ENCODE data around the gene PSMA6.

DNA sequence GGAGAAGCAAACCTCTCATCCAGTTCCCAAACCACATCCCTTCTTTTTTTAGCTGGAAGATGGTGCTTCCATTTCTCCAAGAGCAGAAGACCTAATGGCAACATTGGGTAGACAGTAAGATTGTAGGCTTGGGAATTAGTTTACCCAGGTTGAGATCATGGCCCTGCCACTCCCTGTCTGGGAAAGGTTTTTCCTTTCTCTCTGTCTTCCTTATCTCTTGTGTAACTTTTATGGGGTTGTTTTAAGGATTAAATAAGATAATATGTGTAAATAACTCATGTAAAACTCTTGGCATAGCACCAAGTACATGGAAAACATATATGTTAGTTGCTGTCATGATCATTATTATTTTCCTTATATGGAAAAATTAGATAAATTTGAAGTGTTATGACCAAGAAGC, 23.2 kb upstream of the PSMA6 start:
- TF ChIP-seq HDAC2 (IDR thresholded peaks at IDR 0.05), result no peak
- no peak for TF ChIP-seq KAT2A (conservative IDR thresholded peaks at IDR 0.05; ENCODE audit: control insufficient read depth, low read depth, low read length)
- TF ChIP-seq BRCA1 (IDR thresholded peaks at IDR 0.05; ENCODE audit: low read depth, low read length), result no peak
- TF ChIP-seq ZNF207 (IDR thresholded peaks at IDR 0.05; ENCODE audit: borderline replicate concordance), result no peak
- TF ChIP-seq, protein P1, sequence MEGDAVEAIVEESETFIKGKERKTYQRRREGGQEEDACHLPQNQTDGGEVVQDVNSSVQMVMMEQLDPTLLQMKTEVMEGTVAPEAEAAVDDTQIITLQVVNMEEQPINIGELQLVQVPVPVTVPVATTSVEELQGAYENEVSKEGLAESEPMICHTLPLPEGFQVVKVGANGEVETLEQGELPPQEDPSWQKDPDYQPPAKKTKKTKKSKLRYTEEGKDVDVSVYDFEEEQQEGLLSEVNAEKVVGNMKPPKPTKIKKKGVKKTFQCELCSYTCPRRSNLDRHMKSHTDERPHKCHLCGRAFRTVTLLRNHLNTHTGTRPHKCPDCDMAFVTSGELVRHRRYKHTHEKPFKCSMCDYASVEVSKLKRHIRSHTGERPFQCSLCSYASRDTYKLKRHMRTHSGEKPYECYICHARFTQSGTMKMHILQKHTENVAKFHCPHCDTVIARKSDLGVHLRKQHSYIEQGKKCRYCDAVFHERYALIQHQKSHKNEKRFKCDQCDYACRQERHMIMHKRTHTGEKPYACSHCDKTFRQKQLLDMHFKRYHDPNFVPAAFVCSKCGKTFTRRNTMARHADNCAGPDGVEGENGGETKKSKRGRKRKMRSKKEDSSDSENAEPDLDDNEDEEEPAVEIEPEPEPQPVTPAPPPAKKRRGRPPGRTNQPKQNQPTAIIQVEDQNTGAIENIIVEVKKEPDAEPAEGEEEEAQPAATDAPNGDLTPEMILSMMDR (IDR thresholded peaks at IDR 0.05 in 2 of 3, conservative IDR thresholded peaks at IDR 0.05 in 1 of 3; ENCODE audit: control insufficient read depth in 2 of 3, extremely low read depth in 1 of 3, insufficient read depth in 1 of 3, low read depth in 3 of 3, low read length in 3 of 3), result no peak
- no peak for TF ChIP-seq RCOR1 (conservative IDR thresholded peaks at IDR 0.05; ENCODE audit: low read depth, low read length)
- no peak for TF ChIP-seq SMAD1 (IDR thresholded peaks at IDR 0.05; ENCODE audit: low read depth, partially characterized antibody)
- no peak for TF ChIP-seq POU2F2 (IDR thresholded peaks at IDR 0.05; ENCODE audit: borderline replicate concordance, low read depth, low read length)
- TF ChIP-seq, protein P2, sequence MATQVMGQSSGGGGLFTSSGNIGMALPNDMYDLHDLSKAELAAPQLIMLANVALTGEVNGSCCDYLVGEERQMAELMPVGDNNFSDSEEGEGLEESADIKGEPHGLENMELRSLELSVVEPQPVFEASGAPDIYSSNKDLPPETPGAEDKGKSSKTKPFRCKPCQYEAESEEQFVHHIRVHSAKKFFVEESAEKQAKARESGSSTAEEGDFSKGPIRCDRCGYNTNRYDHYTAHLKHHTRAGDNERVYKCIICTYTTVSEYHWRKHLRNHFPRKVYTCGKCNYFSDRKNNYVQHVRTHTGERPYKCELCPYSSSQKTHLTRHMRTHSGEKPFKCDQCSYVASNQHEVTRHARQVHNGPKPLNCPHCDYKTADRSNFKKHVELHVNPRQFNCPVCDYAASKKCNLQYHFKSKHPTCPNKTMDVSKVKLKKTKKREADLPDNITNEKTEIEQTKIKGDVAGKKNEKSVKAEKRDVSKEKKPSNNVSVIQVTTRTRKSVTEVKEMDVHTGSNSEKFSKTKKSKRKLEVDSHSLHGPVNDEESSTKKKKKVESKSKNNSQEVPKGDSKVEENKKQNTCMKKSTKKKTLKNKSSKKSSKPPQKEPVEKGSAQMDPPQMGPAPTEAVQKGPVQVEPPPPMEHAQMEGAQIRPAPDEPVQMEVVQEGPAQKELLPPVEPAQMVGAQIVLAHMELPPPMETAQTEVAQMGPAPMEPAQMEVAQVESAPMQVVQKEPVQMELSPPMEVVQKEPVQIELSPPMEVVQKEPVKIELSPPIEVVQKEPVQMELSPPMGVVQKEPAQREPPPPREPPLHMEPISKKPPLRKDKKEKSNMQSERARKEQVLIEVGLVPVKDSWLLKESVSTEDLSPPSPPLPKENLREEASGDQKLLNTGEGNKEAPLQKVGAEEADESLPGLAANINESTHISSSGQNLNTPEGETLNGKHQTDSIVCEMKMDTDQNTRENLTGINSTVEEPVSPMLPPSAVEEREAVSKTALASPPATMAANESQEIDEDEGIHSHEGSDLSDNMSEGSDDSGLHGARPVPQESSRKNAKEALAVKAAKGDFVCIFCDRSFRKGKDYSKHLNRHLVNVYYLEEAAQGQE (IDR thresholded peaks at IDR 0.05; ENCODE audit: low read depth, low read length), result no peak

Data from GM12878 (cell line).